ENCODE measurements around the gene DNAI7. TPM values are rescaled to one million over a fixed set of nuclear protein-coding genes. Genes with fewer than 3 reads are reported as not detected.

The DNAI7 gene
- total RNA-seq, 1 experiment from 2014 or later: not detected

DNA sequence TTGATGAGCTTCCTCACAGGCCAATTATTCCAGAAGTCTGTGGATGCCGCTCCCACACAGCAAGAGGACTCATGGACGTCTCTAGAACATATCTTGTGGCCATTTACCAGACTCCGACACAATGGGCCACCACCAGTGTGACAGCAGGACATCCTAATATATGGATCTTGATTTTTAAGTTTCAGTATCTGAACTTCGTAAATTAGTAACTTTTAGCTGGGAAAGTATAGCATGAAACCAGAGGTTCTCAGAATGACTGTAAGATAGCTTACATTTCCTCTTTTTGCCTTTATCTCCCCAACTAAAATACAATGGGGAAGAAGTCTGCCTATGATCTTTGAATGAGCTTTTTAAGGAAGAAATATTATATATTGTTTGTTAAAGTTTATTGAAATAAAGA, 87.0 kb downstream of the DNAI7 start:
- H3K27me3 ChIP-seq (ENCODE audit: low read length): peaks cover 11% of the 10 kb centered on the region; the same call in 1 of the 2 replicates
- H3K27ac ChIP-seq (ENCODE audit: low read length): no peak overlapping the region
- H3K79me2 ChIP-seq (ENCODE audit: low read length): no peaks in the 10 kb centered on the region
- no TSS peak for BruUV-seq (replicated peaks)
- H3K9me2 ChIP-seq (replicated peaks; ENCODE audit: low read length): no peaks in the 10 kb centered on the region
- H3F3A ChIP-seq (ENCODE audit: low read length, unreplicated experiment): no peaks in the 10 kb centered on the region
- H3K36me3 ChIP-seq (ENCODE audit: low read depth, low read length): no peaks in the 10 kb centered on the region
- TF ChIP-seq, protein P1, sequence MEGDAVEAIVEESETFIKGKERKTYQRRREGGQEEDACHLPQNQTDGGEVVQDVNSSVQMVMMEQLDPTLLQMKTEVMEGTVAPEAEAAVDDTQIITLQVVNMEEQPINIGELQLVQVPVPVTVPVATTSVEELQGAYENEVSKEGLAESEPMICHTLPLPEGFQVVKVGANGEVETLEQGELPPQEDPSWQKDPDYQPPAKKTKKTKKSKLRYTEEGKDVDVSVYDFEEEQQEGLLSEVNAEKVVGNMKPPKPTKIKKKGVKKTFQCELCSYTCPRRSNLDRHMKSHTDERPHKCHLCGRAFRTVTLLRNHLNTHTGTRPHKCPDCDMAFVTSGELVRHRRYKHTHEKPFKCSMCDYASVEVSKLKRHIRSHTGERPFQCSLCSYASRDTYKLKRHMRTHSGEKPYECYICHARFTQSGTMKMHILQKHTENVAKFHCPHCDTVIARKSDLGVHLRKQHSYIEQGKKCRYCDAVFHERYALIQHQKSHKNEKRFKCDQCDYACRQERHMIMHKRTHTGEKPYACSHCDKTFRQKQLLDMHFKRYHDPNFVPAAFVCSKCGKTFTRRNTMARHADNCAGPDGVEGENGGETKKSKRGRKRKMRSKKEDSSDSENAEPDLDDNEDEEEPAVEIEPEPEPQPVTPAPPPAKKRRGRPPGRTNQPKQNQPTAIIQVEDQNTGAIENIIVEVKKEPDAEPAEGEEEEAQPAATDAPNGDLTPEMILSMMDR (conservative IDR thresholded peaks at IDR 0.05; ENCODE audit: low read depth, low read length): no peak
- TF ChIP-seq EZH2 (IDR thresholded peaks at IDR 0.05; ENCODE audit: low read length, unreplicated experiment): no peak
- TF ChIP-seq EZH2phosphoT487 (IDR thresholded peaks at IDR 0.05; ENCODE audit: borderline replicate concordance, low read length): no peak
- H3K4me2 ChIP-seq (ENCODE audit: low read length): no peak overlapping the region
- no peaks in the 10 kb centered on the region for H3K9me3 ChIP-seq (ENCODE audit: low read length)
- DNase-seq: no peak
- no peak overlapping the region for H3K4me3 ChIP-seq (ENCODE audit: low read length)
- no peaks in the 10 kb centered on the region for H4K20me1 ChIP-seq (ENCODE audit: low read length)
- no peak for ATAC-seq
- ChIA-PET CTCF (no interaction called here), POLR2A (ENCODE audit: unreplicated experiment) (no interaction called here)
- no peaks in the 10 kb centered on the region for H3K4me1 ChIP-seq (ENCODE audit: insufficient read depth, low read length)
- H2AFZ ChIP-seq (ENCODE audit: low read length): no peak overlapping the region
- intact Hi-C loops (cut with micrococcal nuclease): no loop called here
- no peak overlapping the region for H3K9ac ChIP-seq (ENCODE audit: low read length)

DNA sequence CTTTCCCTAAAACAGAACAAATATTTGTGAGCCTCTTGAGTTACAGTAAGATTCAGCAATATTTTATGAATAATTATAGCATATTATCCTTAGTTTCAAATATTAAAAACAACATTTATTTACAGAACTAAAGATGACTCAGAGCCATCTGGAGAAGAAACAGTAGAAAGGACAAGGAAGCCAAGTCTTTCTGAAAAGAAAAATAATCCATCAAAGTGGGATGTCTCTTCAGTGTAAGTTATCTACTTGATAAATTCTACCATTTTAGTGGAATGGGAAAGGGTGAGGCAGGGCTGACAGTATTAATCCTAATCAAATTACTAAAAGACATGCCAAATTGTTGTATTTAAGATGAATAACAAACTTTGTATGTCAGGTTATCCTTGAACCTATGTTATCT, 88.1 kb downstream of the DNAI7 start:
- H3K9ac ChIP-seq (ENCODE audit: low read length): no peak overlapping the region
- no peaks in the 10 kb centered on the region for H3K79me2 ChIP-seq (ENCODE audit: low read length)
- ChIA-PET CTCF (no interaction called here), POLR2A (ENCODE audit: unreplicated experiment) (no interaction called here)
- no peaks in the 10 kb centered on the region for H3K9me2 ChIP-seq (replicated peaks; ENCODE audit: low read length)
- intact Hi-C loops (cut with micrococcal nuclease): no loop called here
- no peaks in the 10 kb centered on the region for H4K20me1 ChIP-seq (ENCODE audit: low read length)
- no peak overlapping the region for H3K4me3 ChIP-seq (ENCODE audit: low read length)
- H3F3A ChIP-seq (ENCODE audit: low read length, unreplicated experiment): no peaks in the 10 kb centered on the region
- no peak overlapping the region for H3K4me2 ChIP-seq (ENCODE audit: low read length)
- H3K27ac ChIP-seq (ENCODE audit: low read length): no peak overlapping the region
- H2AFZ ChIP-seq (ENCODE audit: low read length): no peak overlapping the region
- DNase-seq: no peak
- H3K36me3 ChIP-seq (ENCODE audit: low read depth, low read length): no peaks in the 10 kb centered on the region
- H3K9me3 ChIP-seq (ENCODE audit: low read length): no peaks in the 10 kb centered on the region
- no peak for TF ChIP-seq EZH2phosphoT487 (IDR thresholded peaks at IDR 0.05; ENCODE audit: borderline replicate concordance, low read length)
- TF ChIP-seq, protein P1 (conservative IDR thresholded peaks at IDR 0.05; ENCODE audit: low read depth, low read length): no peak
- no peak for TF ChIP-seq EZH2 (IDR thresholded peaks at IDR 0.05; ENCODE audit: low read length, unreplicated experiment)
- no peak for ATAC-seq
- no peaks in the 10 kb centered on the region for H3K4me1 ChIP-seq (ENCODE audit: insufficient read depth, low read length)
- peaks cover 20% of the 10 kb centered on the region; the same call in 1 of the 2 replicates for H3K27me3 ChIP-seq (ENCODE audit: low read length)
- BruUV-seq (replicated peaks): no TSS peak

DNA sequence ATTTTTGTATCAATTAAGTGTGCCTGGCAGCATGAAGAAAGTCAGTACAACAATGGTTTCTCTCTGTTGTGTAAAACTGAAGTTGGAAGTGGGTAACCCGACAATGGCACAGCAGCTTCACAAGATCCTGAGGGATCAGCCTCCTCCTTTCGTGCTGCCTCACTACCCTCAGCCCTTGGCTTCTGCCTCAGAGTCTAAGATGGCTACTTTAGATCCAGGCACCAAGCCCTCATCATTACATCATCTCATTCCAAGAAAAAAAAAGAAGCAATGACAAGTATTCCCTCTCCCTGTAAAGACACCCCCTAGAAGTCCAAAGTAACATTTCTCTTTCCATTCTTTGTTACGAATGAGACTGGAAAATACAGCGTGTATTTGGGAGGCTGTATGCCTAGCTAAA, 92.6 kb downstream of the DNAI7 start:
- Histone ChIP-seq H2AFZ (ENCODE audit: low read length) (no peak overlapping the region), H3K9ac (ENCODE audit: low read length) (no peak overlapping the region), H3K36me3 (ENCODE audit: low read depth, low read length) (no peaks in the 10 kb centered on the region), H3K9me2 (replicated peaks; ENCODE audit: low read length) (no peaks in the 10 kb centered on the region), H4K20me1 (ENCODE audit: low read length) (no peaks in the 10 kb centered on the region), H3K4me3 (ENCODE audit: low read length) (no peak overlapping the region), H3K79me2 (ENCODE audit: low read length) (no peaks in the 10 kb centered on the region), H3F3A (ENCODE audit: low read length, unreplicated experiment) (no peaks in the 10 kb centered on the region), H3K4me2 (ENCODE audit: low read length) (no peak overlapping the region), H3K27ac (ENCODE audit: low read length) (no peak overlapping the region), H3K27me3 (ENCODE audit: low read length) (peaks cover 17% of the 10 kb centered on the region; the same call in 1 of the 2 replicates), H3K9me3 (ENCODE audit: low read length) (no peaks in the 10 kb centered on the region), H3K4me1 (ENCODE audit: insufficient read depth, low read length) (no peaks in the 10 kb centered on the region)
- ChIA-PET POLR2A (ENCODE audit: unreplicated experiment) (no interaction called here), CTCF (no interaction called here)
- TF ChIP-seq EZH2 (IDR thresholded peaks at IDR 0.05; ENCODE audit: low read length, unreplicated experiment) (no peak), EZH2phosphoT487 (IDR thresholded peaks at IDR 0.05; ENCODE audit: borderline replicate concordance, low read length) (no peak)
- TF ChIP-seq, protein P1 (conservative IDR thresholded peaks at IDR 0.05; ENCODE audit: low read depth, low read length): no peak
- ATAC-seq (no peak), DNase-seq (no peak)
- intact Hi-C loops (cut with micrococcal nuclease): no loop called here
- no TSS peak for BruUV-seq (replicated peaks)

Measured in PC-3 (cell line).